Activated T-cell treated with anti-CD3 and anti-CD28 coated beads, Interleukin-2, amount 50 U/mL, for 72 hours (primary cell): ENCODE data around the gene TYW1. TPM values are rescaled to one million over a fixed set of nuclear protein-coding genes. Genes with fewer than 3 reads are reported as not detected.
"Not testable (repeated sequence)": the region's sequence is repeated elsewhere in the genome, so short reads cannot be mapped to it uniquely, and the experiment has no call there.

Experiments used
- ATAC-seq, 2 donors: fragments of 150-1000 bp; cut with Tn5 transposase; replicated peaks in 1 of 2; 2 replicates each; pipeline ENCODE4 v1.10.0; 2021; ENCODE audit warnings: moderate library complexity in 2 of 2, mild to moderate bottlenecking in 1 of 2
- DNase-seq, 2 donors: peaks; one replicate each; pipeline ENCODE4 v3.0.0; 2021 to 2022; ENCODE audit warnings: mixed read lengths in 1 of 2
- H3K27ac Mint-ChIP-seq: one replicate; pipeline ENCODE4 v1.8.0; 2022; ENCODE audit warnings: mild to moderate bottlenecking, moderate library complexity, mixed read lengths
- H3K27me3 Mint-ChIP-seq: one replicate; pipeline ENCODE4 v1.8.0; 2022; ENCODE audit warnings: low read depth, mixed read lengths
- H3K36me3 Mint-ChIP-seq, 2 donors: one replicate each; pipeline ENCODE4 v1.8.0; 2022; ENCODE audit warnings: mixed read lengths in 2 of 2, mild to moderate bottlenecking in 1 of 2; ENCODE audit not compliant: insufficient read depth in 2 of 2
- H3K4me1 Mint-ChIP-seq: one replicate; pipeline ENCODE4 v1.8.0; 2022; ENCODE audit warnings: low read depth, mixed read lengths
- H3K4me3 Mint-ChIP-seq, 2 donors: one replicate each; pipeline ENCODE4 v1.8.0; 2022; ENCODE audit warnings: mild to moderate bottlenecking in 2 of 2, mixed read lengths in 2 of 2, moderate library complexity in 2 of 2
- H3K9me3 Mint-ChIP-seq, 2 donors: one replicate each; pipeline ENCODE4 v1.8.0; 2022; ENCODE audit warnings: mixed read lengths in 2 of 2
- total RNA-seq, 2 donors: library from RNA; stranded (reverse); gene quantifications; one replicate each; pipeline ENCODE4 v1.2.3, GENCODE V29; 2022

Gene TYW1
- total RNA-seq, 2 donors from 2014 or later: 17.1 to 21.8 TPM

GRCh38 chr7:67176730-67177129, 180.1 kb downstream of the TYW1 start:
- H3K27me3 Mint-ChIP-seq, DNase-seq, H3K4me1 Mint-ChIP-seq, H3K4me3 Mint-ChIP-seq, H3K9me3 Mint-ChIP-seq, ATAC-seq, H3K36me3 Mint-ChIP-seq, H3K27ac Mint-ChIP-seq: not testable (repeated sequence)

GRCh38 chr7:67178915-67179688, 182.5 kb downstream of the TYW1 start:
- H3K27me3 Mint-ChIP-seq, H3K4me1 Mint-ChIP-seq, H3K4me3 Mint-ChIP-seq, H3K9me3 Mint-ChIP-seq, H3K36me3 Mint-ChIP-seq, ATAC-seq, H3K27ac Mint-ChIP-seq, DNase-seq: not testable (repeated sequence)

- not testable (repeated sequence) for H3K9me3 Mint-ChIP-seq, H3K4me3 Mint-ChIP-seq, H3K27ac Mint-ChIP-seq, H3K36me3 Mint-ChIP-seq, H3K27me3 Mint-ChIP-seq, DNase-seq, ATAC-seq
- H3K4me1 Mint-ChIP-seq: peaks cover 11% of the 10 kb centered on the region
Observed at GRCh38 chr7:67182956-67183750, 186.5 kb downstream of the TYW1 start.

DNA sequence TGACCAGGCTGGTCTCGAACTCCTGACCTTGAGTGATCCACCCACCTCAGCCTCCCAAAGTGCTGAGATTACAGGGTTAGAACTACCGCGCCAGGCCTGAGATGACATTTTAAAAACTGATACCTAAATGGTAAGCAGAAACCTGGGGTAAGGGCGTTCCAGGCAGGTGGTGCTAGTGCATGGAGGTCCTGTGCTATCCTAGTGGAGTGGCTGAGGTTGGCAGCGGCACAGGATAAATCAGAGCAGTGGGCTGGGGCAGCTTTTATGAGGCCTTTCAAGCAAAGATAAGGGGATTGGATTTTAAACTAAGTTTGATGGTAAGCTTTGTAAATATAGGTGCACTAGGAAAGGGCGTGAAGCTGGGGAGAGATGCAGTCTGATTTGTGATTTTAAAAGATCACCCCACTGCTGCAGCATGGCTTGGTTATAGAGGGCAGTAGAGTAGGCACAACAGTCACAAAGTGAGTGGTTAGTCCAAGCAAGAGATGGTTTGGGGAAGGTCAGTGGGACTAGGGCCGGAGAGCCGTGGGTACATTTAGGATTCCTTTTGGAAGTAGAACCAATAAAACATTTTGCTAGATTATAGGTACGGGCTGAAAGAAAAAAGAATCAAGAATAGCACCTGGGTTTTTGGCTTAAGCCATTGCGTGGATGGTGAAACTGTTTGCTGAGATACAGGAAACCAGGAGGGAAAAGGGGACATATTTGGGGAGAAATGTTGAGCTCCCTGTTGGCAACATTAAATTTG, 188.5 kb downstream of the TYW1 start:
- not testable (repeated sequence) for H3K9me3 Mint-ChIP-seq, DNase-seq, H3K4me3 Mint-ChIP-seq, H3K27me3 Mint-ChIP-seq, H3K36me3 Mint-ChIP-seq, ATAC-seq
- Mint-ChIP-seq H3K27ac (peak overlapping the region; percentile 3), H3K4me1 (peaks cover 11% of the 10 kb centered on the region)

GRCh38 chr7:67185660-67186129, 189.1 kb downstream of the TYW1 start:
- DNase-seq, H3K27me3 Mint-ChIP-seq, H3K27ac Mint-ChIP-seq, H3K9me3 Mint-ChIP-seq, H3K36me3 Mint-ChIP-seq: not testable (repeated sequence)
- ATAC-seq: peak; percentile 63 to 84
- H3K4me3 Mint-ChIP-seq: peak overlapping the region in 1 of 2 donors; percentile 34
- peaks cover 11% of the 10 kb centered on the region for H3K4me1 Mint-ChIP-seq

GRCh38 chr7:67189160-67189559, 192.5 kb downstream of the TYW1 start:
- not testable (repeated sequence) for H3K36me3 Mint-ChIP-seq

GRCh38 chr7:67189801-67190465, 193.3 kb downstream of the TYW1 start:
- ATAC-seq, H3K36me3 Mint-ChIP-seq, H3K4me3 Mint-ChIP-seq, H3K9me3 Mint-ChIP-seq, H3K27me3 Mint-ChIP-seq, H3K27ac Mint-ChIP-seq, DNase-seq: not testable (repeated sequence)
- H3K4me1 Mint-ChIP-seq: peaks cover 14% of the 10 kb centered on the region

More at GRCh38 chr7:67189160-67189559, 192.5 kb downstream of the TYW1 start:
- not testable (repeated sequence) for H3K4me3 Mint-ChIP-seq, DNase-seq, ATAC-seq, H3K27me3 Mint-ChIP-seq, H3K27ac Mint-ChIP-seq, H3K9me3 Mint-ChIP-seq
- H3K4me1 Mint-ChIP-seq: peaks cover 17% of the 10 kb centered on the region

DNA sequence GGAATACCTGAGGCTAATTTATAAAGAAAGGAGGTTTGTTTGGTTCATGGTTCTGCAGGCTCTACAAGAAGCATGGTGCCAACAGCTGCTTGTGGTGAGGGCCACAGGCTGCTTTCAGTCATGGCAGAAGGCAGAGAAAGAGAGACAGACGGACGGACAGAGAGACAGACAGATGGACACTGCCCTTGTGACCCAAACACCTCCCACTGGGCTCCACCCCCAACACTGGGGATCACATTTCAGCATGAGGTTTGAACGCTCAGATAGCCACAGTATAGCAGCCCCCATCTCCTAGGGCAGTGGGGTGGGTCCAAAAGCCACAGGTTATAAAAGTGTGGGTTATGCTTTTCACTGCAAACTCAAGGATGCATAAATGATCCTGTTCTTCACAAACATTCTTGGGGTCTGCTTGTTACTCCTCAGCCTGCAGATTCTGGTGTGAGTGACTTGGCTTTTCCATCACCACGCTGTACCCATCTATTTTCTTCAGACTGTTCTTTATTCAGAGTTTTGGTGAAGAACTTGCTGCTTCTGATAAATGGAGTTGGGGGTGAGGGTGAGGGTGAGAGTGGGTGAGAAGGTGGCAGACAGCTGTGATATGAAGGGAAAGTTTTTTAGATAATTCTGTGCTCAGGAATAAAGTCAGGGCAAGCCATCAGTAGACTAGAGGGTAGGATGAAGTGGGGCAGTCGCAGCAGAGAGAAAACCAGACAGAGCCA, 194.5 kb downstream of the TYW1 start:
- not testable (repeated sequence) for ATAC-seq, H3K4me1 Mint-ChIP-seq, H3K4me3 Mint-ChIP-seq, H3K9me3 Mint-ChIP-seq, H3K36me3 Mint-ChIP-seq, H3K27ac Mint-ChIP-seq, H3K27me3 Mint-ChIP-seq, DNase-seq

DNA sequence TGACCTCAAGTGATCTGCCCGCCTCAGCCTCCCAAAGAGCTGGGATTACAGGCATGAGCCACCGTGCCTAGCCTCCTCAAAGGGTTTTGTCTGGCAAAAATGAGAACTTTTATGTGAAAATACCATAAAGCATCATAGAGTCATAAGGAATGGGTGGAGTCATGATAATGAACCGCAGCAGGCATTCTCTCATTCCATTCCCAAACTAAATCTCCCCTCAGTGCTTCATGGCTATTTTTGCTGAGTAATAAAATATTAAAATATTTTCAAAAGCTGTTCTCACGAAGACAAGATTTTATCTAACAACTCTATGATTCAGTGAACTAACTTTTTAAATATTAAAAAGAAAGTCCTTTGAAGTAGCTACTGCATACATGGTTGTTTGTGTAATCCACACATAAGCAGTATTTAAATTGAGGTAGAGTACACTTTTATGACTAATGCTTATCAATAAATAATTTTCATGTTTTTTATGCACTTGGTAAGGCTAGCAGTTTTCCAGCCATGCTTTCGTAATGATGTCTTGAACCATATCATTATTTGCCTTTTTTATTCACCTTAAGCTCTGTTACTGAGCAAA, 195.6 kb downstream of the TYW1 start:
- not testable (repeated sequence) for DNase-seq, H3K27ac Mint-ChIP-seq, ATAC-seq, H3K4me1 Mint-ChIP-seq, H3K4me3 Mint-ChIP-seq, H3K27me3 Mint-ChIP-seq, H3K9me3 Mint-ChIP-seq
- peaks cover 9 to 15% of the 10 kb centered on the region in 2 donors for H3K36me3 Mint-ChIP-seq

- H3K4me1 Mint-ChIP-seq, H3K27ac Mint-ChIP-seq, H3K27me3 Mint-ChIP-seq, DNase-seq, H3K4me3 Mint-ChIP-seq, H3K9me3 Mint-ChIP-seq, ATAC-seq: not testable (repeated sequence)
- peaks cover 9 to 15% of the 10 kb centered on the region in 2 donors for H3K36me3 Mint-ChIP-seq
Observed at GRCh38 chr7:67192889-67193613, 196.4 kb downstream of the TYW1 start.

DNA sequence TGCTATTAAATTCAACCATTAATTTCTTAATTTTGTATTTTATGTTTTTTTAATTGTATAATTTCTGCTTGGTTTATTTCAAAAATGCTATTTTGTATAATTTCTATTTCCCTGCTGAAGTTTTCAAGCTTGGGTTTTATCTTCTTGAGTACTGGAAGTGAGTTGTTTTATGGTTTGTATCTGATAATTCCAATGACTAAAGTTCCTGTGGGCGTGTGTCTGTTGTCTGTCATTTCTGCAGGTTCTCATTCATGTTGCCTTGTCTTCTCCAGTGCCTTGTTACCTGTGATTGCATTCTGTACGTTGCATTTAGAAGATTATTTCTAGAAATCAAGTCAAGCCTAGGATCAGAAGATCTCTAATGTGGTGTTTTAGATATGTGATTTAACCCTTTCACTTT, 199.5 kb downstream of the TYW1 start:
- DNase-seq, H3K27me3 Mint-ChIP-seq, H3K9me3 Mint-ChIP-seq, H3K4me1 Mint-ChIP-seq, ATAC-seq, H3K27ac Mint-ChIP-seq, H3K4me3 Mint-ChIP-seq: not testable (repeated sequence)
- peaks cover 11 to 15% of the 10 kb centered on the region in 2 donors for H3K36me3 Mint-ChIP-seq
